Measurements from ENCODE around the gene ANKRD50. TPM values are rescaled to one million over a fixed set of nuclear protein-coding genes. Genes with fewer than 3 reads are reported as not detected.

ANKRD50 gene
- total RNA-seq, 2 donors from 2014 or later = 21.1 to 23.9 TPM

DNA sequence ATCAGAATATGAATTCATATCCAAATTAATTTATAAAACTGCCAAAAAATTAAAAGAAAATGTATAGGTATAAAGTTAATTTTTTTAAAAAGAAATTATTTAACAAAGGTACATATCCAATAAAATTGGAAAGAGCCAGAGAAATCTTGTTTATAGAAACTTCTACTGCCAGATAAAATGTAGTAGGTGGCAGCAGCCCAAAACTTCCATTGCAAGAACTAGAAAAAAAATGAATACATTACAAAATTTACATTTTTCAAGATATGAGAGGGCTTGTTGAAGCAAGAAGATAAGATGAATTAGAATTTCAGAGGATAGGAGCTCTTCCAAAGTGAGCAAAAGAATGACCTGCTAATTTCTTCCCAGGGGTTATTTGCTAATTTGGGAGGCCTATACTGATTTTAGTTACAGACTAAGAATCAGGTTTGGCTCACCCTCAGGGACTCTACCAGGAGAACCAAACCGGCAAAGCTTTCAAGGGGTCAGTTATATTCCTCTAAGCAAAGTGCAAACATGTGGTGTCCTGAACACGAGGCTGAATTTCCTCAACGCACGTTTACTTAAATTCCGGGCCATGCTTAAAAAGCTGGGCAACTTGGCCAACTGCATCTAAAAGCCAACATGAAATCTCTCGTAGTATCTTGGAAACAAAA, 17.5 kb downstream of the ANKRD50 start:
- TF ChIP-seq, protein P1, sequence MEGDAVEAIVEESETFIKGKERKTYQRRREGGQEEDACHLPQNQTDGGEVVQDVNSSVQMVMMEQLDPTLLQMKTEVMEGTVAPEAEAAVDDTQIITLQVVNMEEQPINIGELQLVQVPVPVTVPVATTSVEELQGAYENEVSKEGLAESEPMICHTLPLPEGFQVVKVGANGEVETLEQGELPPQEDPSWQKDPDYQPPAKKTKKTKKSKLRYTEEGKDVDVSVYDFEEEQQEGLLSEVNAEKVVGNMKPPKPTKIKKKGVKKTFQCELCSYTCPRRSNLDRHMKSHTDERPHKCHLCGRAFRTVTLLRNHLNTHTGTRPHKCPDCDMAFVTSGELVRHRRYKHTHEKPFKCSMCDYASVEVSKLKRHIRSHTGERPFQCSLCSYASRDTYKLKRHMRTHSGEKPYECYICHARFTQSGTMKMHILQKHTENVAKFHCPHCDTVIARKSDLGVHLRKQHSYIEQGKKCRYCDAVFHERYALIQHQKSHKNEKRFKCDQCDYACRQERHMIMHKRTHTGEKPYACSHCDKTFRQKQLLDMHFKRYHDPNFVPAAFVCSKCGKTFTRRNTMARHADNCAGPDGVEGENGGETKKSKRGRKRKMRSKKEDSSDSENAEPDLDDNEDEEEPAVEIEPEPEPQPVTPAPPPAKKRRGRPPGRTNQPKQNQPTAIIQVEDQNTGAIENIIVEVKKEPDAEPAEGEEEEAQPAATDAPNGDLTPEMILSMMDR (IDR thresholded peaks at IDR 0.05) = no peak
- ATAC-seq (ENCODE audit: insufficient number of reproducible peaks, low FRiP score, low read depth) (no peak), DNase-seq (ENCODE audit: low spot score) (no peak)
- Histone ChIP-seq H3K4me1 (ENCODE audit: control insufficient read depth in 1 of 2, low read depth in 2 of 2) (peaks cover 5 to 9% of the 10 kb centered on the region in 2 donors), H3K27ac (no peak overlapping the region), H3K27me3 (replicated peaks; ENCODE audit: insufficient read depth) (no peaks in the 10 kb centered on the region), H3K36me3 (no peaks in the 10 kb centered on the region), H3K9me3 (peaks cover 5% of the 10 kb centered on the region), H3K4me3 (no peak overlapping the region)

DNA sequence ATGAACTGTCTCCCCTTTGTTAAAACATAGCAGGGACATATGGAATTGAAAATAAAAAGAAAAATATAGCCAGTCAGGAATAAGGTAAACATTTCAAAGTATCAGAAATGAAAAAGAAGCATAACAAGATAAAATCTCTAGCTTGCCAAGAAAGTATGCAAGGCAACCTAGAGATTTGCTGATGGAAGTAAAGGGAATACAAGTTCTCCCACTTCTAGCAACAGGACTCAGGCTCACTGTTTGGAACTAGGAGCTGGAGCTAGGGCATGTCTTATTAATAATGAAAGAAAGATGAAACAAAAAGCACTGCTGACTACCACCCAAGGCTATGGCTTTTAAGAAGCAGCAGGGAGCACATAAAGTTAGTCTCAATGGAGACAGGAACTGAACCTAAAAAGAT, 18.2 kb downstream of the ANKRD50 start:
- DNase-seq (ENCODE audit: low spot score) (no peak), ATAC-seq (ENCODE audit: insufficient number of reproducible peaks, low FRiP score, low read depth) (no peak)
- Histone ChIP-seq H3K4me3 (no peak overlapping the region), H3K4me1 (ENCODE audit: control insufficient read depth in 1 of 2, low read depth in 2 of 2) (peaks cover 5 to 9% of the 10 kb centered on the region in 2 donors), H3K9me3 (peaks cover 5% of the 10 kb centered on the region), H3K27ac (no peak overlapping the region), H3K27me3 (replicated peaks; ENCODE audit: insufficient read depth) (no peaks in the 10 kb centered on the region), H3K36me3 (no peaks in the 10 kb centered on the region)
- TF ChIP-seq, protein P1 (IDR thresholded peaks at IDR 0.05) = no peak

DNA sequence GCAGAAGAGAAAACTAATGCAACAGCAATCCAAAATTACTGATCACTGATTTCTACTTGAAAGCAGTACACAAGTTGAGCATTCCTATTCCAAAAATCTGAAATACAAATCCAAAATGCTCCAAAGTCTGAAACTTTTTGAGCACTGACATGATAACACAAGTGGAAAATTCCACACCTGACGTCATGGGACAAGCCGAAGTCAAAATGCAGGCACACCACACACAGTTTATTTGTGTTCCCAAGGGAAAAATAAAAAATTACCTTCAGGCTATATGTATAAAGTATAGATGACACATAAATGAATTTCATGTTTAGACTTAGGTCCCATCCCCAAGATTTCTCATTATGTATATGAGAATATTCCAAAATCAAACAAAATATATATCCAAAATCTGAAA, 20.7 kb downstream of the ANKRD50 start:
- Histone ChIP-seq H3K4me3 (no peak overlapping the region), H3K27me3 (replicated peaks; ENCODE audit: insufficient read depth) (no peaks in the 10 kb centered on the region), H3K36me3 (no peaks in the 10 kb centered on the region), H3K27ac (no peak overlapping the region), H3K9me3 (peaks cover 5% of the 10 kb centered on the region), H3K4me1 (ENCODE audit: control insufficient read depth in 1 of 2, low read depth in 2 of 2) (peaks cover 5 to 9% of the 10 kb centered on the region in 2 donors)
- TF ChIP-seq, protein P1 (IDR thresholded peaks at IDR 0.05) = no peak
- ATAC-seq (ENCODE audit: insufficient number of reproducible peaks, low FRiP score, low read depth) (no peak), DNase-seq (ENCODE audit: low spot score) (no peak)

DNA sequence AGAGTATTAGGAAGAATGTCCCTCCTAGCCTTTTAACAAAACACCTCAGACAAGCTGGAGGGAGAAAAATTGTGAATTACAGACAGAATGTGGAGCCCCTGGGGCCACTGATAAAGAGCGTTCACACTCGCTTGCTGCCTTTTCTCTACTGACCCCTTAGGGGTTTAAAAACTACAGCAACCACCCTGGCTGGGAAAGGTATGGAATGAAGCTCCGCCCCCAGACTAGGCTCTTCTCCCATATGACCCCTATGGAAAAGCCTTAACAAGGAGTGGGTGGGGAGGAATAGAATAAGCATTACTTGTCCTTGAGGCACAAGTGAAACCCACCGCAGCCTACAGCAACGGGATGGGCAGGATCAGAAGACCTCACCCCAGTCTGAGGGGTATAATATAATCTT, 26.3 kb downstream of the ANKRD50 start:
- TF ChIP-seq, protein P1 (IDR thresholded peaks at IDR 0.05) = no peak
- H3K4me1 ChIP-seq (ENCODE audit: control insufficient read depth in 1 of 2, low read depth in 2 of 2) = no peaks in the 10 kb centered on the region
- ATAC-seq (ENCODE audit: insufficient number of reproducible peaks, low FRiP score, low read depth) (no peak), DNase-seq (ENCODE audit: low spot score) (no peak)
- H3K36me3 ChIP-seq = no peaks in the 10 kb centered on the region
- no peak overlapping the region for H3K4me3 ChIP-seq
- H3K27ac ChIP-seq = no peak overlapping the region
- H3K9me3 ChIP-seq = no peaks in the 10 kb centered on the region
- no peaks in the 10 kb centered on the region for H3K27me3 ChIP-seq (replicated peaks; ENCODE audit: insufficient read depth)

DNA sequence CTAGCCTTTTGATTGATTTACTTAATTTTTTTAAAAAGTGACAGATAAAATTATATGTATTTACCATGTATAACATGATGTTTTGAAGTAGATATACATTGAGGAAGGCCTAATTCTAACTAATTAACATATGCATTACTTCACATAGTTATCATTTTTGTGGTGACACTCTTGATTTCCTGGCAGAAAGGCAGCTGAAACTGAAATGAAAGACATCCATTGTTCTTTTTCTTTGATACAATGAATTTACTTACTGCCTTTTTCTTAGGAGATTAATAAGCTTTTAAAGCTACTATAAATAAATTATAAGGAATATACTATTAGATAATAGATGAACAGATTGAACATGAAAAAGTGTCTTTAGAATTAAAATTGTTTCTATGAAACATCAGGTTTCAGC, 26.7 kb downstream of the ANKRD50 start:
- Histone ChIP-seq H3K27ac (no peak overlapping the region), H3K27me3 (replicated peaks; ENCODE audit: insufficient read depth) (no peaks in the 10 kb centered on the region), H3K4me1 (ENCODE audit: control insufficient read depth in 1 of 2, low read depth in 2 of 2) (no peaks in the 10 kb centered on the region), H3K36me3 (no peaks in the 10 kb centered on the region), H3K9me3 (no peaks in the 10 kb centered on the region), H3K4me3 (no peak overlapping the region)
- ATAC-seq (ENCODE audit: insufficient number of reproducible peaks, low FRiP score, low read depth) = no peak
- DNase-seq (ENCODE audit: low spot score) = no peak
- TF ChIP-seq, protein P1 (IDR thresholded peaks at IDR 0.05) = no peak
